ENCODE measurements around the gene HEMGN.

- TF ChIP-seq SUZ12 (IDR thresholded peaks at IDR 0.05; ENCODE audit: extremely low read depth, insufficient read depth, insufficient read length), result no peak
- TF ChIP-seq YY1 (IDR thresholded peaks at IDR 0.05; ENCODE audit: insufficient read depth, insufficient read length), result no peak
- no peak for TF ChIP-seq ZNF274 (IDR thresholded peaks at IDR 0.05; ENCODE audit: low read depth, low read length)
These were observed 21.6 kb upstream of the HEMGN start for GRCh38 chr9:97959585-97959984.

Measured in NT2/D1 (cell line).